Spleen (tissue), 11 donors: ENCODE measurements around the gene DEFB108B. TPM values are rescaled to one million over a fixed set of nuclear protein-coding genes. Genes with fewer than 3 reads are reported as not detected.
"Not testable (repeated sequence)": the region's sequence is repeated elsewhere in the genome, so short reads cannot be mapped to it uniquely, and the experiment has no call there.

Experiments used
- DNase-seq: peaks from one replicate; pipeline ENCODE4 v3.0.0-alpha.2; 2020
- H3K27ac ChIP-seq, 8 donors: fragments of 200-600 bp; sonication (generic) in 7 of 8; 1 replicate in 4 of 8; 2 replicates in 4 of 8; pipeline versions ENCODE4 v1.5.0 to v1.8.0; 2016 to 2021; ENCODE audit warnings: inconsistent platforms in 4 of 8, mild to moderate bottlenecking in 4 of 8, moderate library complexity in 1 of 8
- H3K27me3 ChIP-seq, 7 donors: fragments of 200-600 bp; sonication (generic) in 6 of 7; replicated peaks in 1 of 7; 1 replicate in 4 of 7; 2 replicates in 3 of 7; pipeline versions ENCODE4 v1.5.0 to v1.8.0; 2016 to 2021; ENCODE audit warnings: inconsistent platforms in 3 of 7, mild to moderate bottlenecking in 1 of 7
- H3K36me3 ChIP-seq, 6 donors: fragments of 200-600 bp; sonication (generic) in 5 of 6; 1 replicate in 4 of 6; 2 replicates in 2 of 6; pipeline versions ENCODE4 v1.5.0 to v1.8.0; 2016 to 2021; ENCODE audit warnings: inconsistent platforms in 2 of 6
- H3K4me1 ChIP-seq, 6 donors: fragments of 200-600 bp; sonication (generic) in 5 of 6; 1 replicate in 3 of 6; 2 replicates in 3 of 6; pipeline versions ENCODE4 v1.5.0 to v1.8.0; 2016 to 2021; ENCODE audit warnings: inconsistent platforms in 3 of 6
- H3K4me3 ChIP-seq, 8 donors: fragments of 200-600 bp; sonication (generic) in 7 of 8; 1 replicate in 4 of 8; 2 replicates in 4 of 8; pipeline versions ENCODE4 v1.5.0 to v1.8.0; 2016 to 2021; ENCODE audit warnings: inconsistent platforms in 4 of 8, mild to moderate bottlenecking in 4 of 8, moderate library complexity in 2 of 8
- H3K9me3 ChIP-seq, 8 donors: fragments of 200-600 bp; sonication (generic) in 7 of 8; 1 replicate in 4 of 8; 2 replicates in 4 of 8; pipeline versions ENCODE4 v1.5.0 to v1.8.0; 2016 to 2021; ENCODE audit warnings: inconsistent platforms in 4 of 8
- POLR2AphosphoS5 ChIP-seq, 3 donors: sonication (generic); formaldehyde crosslinking; IDR thresholded peaks; one replicate each; pipeline ENCODE4 v1.5.1; 2017; ENCODE audit warnings: antibody characterized with exemption in 3 of 3
- WGBS, 5 donors: extraction: QIAGEN DNeasy Blood & Tissue Kit in 3 of 5; methylation state at CpG; one replicate each; pipeline versions ENCODE4 v1.1.5 to v1.1.7; 2013 to 2018; 5-methylcytosine and 5-hydroxymethylcytosine counted together
- intact Hi-C: fragments of 100-400 bp; cut with DNase I; formaldehyde crosslinking; loops from one replicate; pipeline ENCODE4 v1.15.0; 2023; ENCODE audit warnings: low total_unique reads
- polyA plus RNA-seq, 3 donors: library from polyadenylated mRNA; stranded (reverse); fragments of 200-250 nt; gene quantifications; one replicate each; pipeline ENCODE4 v1.2.1, GENCODE V29; 2013
- total RNA-seq, 7 donors: library from RNA; depleted of rRNA in 3 of 7; stranded (reverse); fragments of >200 nt in 3 of 7; fragmentation: NEBNext Ultra II Directional in 4 of 7; extraction: Animal tissue kit (Norgen Biotek cat#: 25700) in 4 of 7; gene quantifications; one replicate each; pipeline versions ENCODE4 v1.1.0 to v1.2.1, GENCODE V29; 2016 to 2021
- TF ChIP-seq, protein P1 (sequence below), 11 experiments: fragments of 200-600 bp in 7 of 11; fragments of 450-650 bp in 4 of 11; sonication (generic) in 4 of 11; IDR thresholded peaks in 8 of 11; conservative IDR thresholded peaks in 3 of 11; 1 replicate in 7 of 11; 2 replicates in 4 of 11; pipeline versions ENCODE4 v1.4.0 to v1.8.0; 2016 to 2021; ENCODE audit warnings: antibody characterized with exemption in 11 of 11, inconsistent platforms in 4 of 11, mild to moderate bottlenecking in 1 of 11
- donor health status: healthy with polysubstance abuse.
- donor health status: DM: no; HTN: no; CAD: no; lungs with moderate emphysema.
- donor health status: DM: no; HTN: no; CAD: no.
- donor health status: Bipolar disorder and iron deficiency.
- donor health status: healthy.
- donor health status: DM: no; HTN: no; CAD: no.
- donor health status: DM: yes; HTN: yes; CAD: no.

The DEFB108B gene
- total and polyA plus RNA-seq, 10 donors = not detected

DNA sequence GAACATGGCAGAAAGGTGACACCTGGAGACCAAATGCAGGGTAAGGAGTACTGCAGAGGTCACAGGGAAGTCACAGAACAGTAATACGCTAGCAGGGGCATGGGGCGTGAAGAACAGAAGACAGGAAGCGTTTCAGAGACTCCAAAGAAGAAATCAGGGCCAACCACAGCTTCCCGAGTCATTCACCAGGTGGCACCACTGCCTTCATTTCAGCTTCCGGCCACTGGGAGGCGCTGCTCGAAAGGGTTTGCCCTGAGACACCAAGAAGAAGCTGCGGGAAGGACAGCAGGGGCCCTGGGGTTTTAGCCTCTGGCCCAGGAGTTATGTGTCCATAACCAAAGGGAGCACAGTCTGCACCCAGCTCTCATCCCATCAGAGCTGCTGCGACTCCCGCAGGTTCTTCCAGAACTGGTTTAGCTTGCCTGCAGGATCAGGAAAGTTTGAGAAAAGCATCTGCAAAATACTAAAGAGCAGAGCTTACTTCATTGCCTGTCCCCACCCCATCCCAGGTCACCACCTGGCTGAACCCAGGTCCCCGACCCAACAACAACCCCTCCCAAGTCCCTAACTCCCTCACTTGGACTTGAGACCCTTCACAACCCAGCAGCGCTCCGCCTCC lies 32.6 kb upstream of the DEFB108B start:
- intact Hi-C loops, H3K27ac ChIP-seq, H3K9me3 ChIP-seq, H3K4me3 ChIP-seq, H3K36me3 ChIP-seq, H3K27me3 ChIP-seq: not testable (repeated sequence)
- TF ChIP-seq, protein P1, sequence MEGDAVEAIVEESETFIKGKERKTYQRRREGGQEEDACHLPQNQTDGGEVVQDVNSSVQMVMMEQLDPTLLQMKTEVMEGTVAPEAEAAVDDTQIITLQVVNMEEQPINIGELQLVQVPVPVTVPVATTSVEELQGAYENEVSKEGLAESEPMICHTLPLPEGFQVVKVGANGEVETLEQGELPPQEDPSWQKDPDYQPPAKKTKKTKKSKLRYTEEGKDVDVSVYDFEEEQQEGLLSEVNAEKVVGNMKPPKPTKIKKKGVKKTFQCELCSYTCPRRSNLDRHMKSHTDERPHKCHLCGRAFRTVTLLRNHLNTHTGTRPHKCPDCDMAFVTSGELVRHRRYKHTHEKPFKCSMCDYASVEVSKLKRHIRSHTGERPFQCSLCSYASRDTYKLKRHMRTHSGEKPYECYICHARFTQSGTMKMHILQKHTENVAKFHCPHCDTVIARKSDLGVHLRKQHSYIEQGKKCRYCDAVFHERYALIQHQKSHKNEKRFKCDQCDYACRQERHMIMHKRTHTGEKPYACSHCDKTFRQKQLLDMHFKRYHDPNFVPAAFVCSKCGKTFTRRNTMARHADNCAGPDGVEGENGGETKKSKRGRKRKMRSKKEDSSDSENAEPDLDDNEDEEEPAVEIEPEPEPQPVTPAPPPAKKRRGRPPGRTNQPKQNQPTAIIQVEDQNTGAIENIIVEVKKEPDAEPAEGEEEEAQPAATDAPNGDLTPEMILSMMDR (IDR thresholded peaks at IDR 0.05 in 8 of 11, conservative IDR thresholded peaks at IDR 0.05 in 3 of 11) = peak; percentile 60 to 90 (median 80)
- peak in 2 of 3 donors; percentile 34 to 35 for TF ChIP-seq POLR2AphosphoS5 (IDR thresholded peaks at IDR 0.05)
- DNase-seq = peak; percentile 93
- H3K4me1 ChIP-seq = peaks cover 0 to 10% (median 3%) of the 10 kb centered on the region in 6 donors
- 32 to 40% (median 38%) methylated on average over 11 to 13 of the region's 13 CpGs for WGBS, 5 donors

DNA sequence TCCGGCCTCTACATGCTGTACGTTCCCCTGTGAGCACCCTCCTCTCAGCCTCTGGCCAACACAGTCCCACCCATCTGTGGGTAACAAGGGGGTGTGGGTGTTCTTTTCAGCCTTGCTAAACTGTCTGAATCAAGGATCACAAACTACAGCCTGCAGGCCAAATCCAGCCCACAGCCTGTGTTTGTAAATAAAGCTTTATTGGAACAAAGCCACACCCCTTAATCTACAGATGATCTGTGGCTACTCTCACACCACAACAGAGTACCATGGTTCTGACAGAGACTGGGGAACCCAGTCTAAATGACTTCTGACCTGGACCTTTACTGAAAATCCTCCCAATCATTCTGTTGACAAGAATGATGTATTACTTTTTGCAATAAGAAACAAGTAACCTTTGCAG lies 32.0 kb upstream of the DEFB108B start:
- DNase-seq, H3K4me3 ChIP-seq, H3K9me3 ChIP-seq, H3K27ac ChIP-seq, H3K36me3 ChIP-seq, H3K27me3 ChIP-seq, intact Hi-C loops: not testable (repeated sequence)
- H3K4me1 ChIP-seq = peaks cover 0 to 10% (median 3%) of the 10 kb centered on the region in 6 donors
- 78 to 100% (median 96%) methylated on average over 2 of the region's 2 CpGs; no CpG with 5 or more reads in 2 of the 5 donors for WGBS, 5 donors

DNA sequence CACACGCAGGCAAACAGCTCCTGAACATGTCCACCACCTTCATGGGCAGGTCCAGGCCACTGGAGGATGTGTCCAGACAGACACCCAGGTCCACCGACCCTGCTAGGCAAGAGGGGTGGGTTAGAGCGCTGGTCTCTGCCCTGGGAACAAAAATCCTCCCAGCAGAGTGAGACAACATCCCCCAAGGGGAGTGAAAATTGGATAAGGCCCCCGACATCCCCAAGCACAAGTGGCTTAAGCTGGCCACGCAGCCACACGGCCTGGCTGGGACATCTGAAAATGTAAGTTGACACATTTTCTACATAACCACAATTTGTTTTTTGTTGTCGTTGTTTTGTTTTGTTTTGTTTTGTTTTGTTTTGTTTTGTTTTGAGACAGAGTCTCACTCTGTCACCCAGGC lies 30.1 kb upstream of the DEFB108B start:
- H3K27ac ChIP-seq, H3K36me3 ChIP-seq, DNase-seq, H3K9me3 ChIP-seq, H3K4me3 ChIP-seq, H3K27me3 ChIP-seq, intact Hi-C loops: not testable (repeated sequence)
- H3K4me1 ChIP-seq = peaks cover 0 to 10% (median 3%) of the 10 kb centered on the region in 6 donors
- 79 to 91% (median 87%) methylated on average over 7 of the region's 7 CpGs for WGBS, 5 donors

DNA sequence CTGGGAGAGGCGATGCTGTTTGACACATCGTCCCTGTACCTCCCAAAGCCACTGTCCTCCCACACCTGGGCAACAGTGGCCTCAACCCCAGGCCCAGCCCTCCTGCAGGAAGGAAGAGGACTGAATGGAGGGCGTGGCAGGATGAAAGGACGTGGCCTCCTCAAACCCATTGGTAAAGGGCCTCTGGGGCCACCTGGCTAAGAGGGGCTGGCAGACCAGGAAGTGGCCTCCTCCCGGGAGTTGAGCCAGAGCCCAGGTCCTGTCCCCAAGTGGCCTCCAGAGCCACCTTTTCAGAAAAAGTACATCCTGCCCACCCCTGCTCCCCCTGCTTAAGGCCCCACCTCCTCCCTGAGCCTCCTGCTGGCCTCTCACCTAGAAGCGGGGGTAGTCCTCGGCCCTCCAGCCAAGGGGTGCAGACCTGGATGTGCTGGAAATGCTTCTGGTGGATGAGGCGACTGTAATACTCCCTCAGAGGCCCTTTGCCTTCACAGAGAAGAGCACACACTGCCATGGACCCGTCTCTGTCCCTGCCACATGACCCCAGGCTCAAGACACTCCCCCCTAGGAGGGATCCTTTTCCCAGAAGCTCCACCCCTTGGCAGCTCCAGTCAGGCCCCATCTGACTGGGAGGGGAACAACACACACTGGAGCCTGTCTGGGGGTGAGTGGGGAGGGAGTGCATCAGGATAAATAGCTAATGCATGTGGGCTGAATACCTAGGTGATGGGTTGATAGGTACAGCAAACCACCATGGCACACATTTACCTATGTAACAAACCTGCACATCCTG lies 28.6 kb upstream of the DEFB108B start:
- H3K27ac ChIP-seq, intact Hi-C loops, H3K9me3 ChIP-seq, H3K4me3 ChIP-seq, H3K36me3 ChIP-seq, H3K27me3 ChIP-seq: not testable (repeated sequence)
- peak; percentile 62 for DNase-seq
- 44 to 73% (median 63%) methylated on average over 6 to 9 of the region's 9 CpGs for WGBS, 5 donors
- H3K4me1 ChIP-seq = peaks cover 0 to 10% (median 3%) of the 10 kb centered on the region in 6 donors

DNA sequence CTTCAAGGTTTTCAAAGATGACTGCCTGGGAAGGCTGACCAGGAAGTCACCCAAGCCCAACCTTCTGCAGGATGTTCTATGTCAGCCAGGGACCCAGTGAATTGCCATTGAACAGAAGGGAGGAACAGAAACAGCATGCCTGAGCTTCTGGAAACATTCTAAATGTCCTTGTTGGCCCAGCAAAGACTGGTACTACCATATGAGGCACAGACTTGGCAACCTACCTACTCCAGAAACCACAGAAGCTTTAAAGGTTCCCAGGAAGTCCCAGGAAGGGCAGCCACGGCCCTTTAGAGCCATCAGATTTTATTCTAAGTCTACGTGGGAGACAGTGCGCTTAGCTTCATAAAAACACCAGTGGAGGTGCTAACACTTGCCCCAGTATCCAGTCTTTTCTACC lies 20.5 kb upstream of the DEFB108B start:
- intact Hi-C loops, H3K9me3 ChIP-seq, H3K4me1 ChIP-seq, H3K36me3 ChIP-seq, H3K27ac ChIP-seq, H3K27me3 ChIP-seq, DNase-seq, H3K4me3 ChIP-seq: not testable (repeated sequence)
- WGBS, 5 donors = 80 to 89% (median 84%) methylated on average over 3 of the region's 3 CpGs

DNA sequence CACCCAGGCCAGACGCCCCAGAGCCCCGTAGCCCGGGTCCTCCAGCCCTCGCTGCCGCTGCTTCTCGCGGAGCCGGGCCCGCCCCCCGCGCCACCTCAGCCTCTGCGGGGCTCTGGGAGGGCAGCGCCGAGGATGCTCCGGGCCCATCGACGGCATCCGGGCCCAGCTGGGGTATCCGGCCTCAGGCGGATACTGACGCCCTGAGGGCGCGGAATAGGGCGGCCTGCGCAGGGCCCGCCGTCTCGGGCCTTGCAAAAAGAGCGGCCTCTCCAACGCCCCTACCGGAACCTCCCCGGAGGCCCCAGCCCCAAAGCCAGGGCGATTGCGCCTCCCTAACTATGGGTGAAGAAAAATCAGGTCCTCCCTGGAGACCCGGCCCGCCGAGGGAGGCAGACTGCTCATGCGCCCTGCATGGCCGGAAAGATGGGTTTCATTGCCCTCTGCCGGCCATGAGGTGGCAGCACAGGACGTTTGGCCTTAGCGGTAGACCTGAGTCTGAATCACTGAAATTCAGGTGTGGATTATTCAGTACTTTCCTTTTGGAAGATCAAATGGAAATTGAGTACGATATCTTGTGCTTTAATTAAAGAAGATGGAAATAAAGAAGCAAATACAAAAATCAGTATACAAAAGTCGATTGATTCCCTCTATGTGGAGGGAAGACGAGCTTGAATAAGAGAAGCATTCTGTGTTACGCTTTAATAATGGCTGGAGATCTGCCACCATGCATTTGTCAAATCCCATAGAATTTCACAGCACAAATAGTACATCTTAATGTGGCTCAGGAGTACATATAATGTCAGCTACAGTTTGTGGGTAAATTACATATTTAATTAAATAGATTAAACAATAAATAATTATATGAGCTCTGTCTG lies 19.3 kb upstream of the DEFB108B start:
- peak; percentile 66 to 72 (median 67) for TF ChIP-seq POLR2AphosphoS5 (IDR thresholded peaks at IDR 0.05)
- TF ChIP-seq, protein P1 (IDR thresholded peaks at IDR 0.05 in 8 of 11, conservative IDR thresholded peaks at IDR 0.05 in 3 of 11) = peak; percentile 71 to 92 (median 85)
- H3K4me1 ChIP-seq, H3K27me3 ChIP-seq, intact Hi-C loops, H3K36me3 ChIP-seq, H3K9me3 ChIP-seq: not testable (repeated sequence)
- Histone ChIP-seq H3K27ac (peak overlapping the region; percentile 58 to 86 (median 72)), H3K4me3 (peak overlapping the region; percentile 25 to 71 (median 42))
- peak; percentile 94 for DNase-seq
- WGBS, 5 donors = 4 to 11% (median 5%) methylated on average over 18 to 46 of the region's 46 CpGs

DNA sequence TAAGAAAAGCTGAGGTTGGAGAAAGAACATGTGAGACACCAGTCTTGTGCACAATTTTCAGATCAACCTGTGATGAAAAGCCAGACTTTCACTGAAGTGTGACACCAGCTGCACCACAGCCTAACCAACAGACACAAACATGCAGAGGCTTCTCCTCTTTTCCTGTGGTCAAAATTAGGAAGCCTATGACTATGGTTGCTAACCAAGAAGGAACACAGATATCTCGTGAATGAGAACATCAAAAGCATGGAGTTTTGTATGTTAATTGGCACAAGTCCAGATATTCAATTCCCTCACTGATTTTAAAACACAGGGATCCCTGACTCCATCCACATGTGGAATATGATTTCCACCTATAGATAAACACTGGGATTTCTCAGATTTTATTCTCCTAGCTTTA lies 11.5 kb upstream of the DEFB108B start:
- intact Hi-C loops, H3K27ac ChIP-seq, H3K9me3 ChIP-seq, DNase-seq, H3K4me1 ChIP-seq, H3K27me3 ChIP-seq, H3K36me3 ChIP-seq, H3K4me3 ChIP-seq: not testable (repeated sequence)
- 0 to 31% (median 14%) methylated on average over 1 of the region's 1 CpG for WGBS, 5 donors

DNA sequence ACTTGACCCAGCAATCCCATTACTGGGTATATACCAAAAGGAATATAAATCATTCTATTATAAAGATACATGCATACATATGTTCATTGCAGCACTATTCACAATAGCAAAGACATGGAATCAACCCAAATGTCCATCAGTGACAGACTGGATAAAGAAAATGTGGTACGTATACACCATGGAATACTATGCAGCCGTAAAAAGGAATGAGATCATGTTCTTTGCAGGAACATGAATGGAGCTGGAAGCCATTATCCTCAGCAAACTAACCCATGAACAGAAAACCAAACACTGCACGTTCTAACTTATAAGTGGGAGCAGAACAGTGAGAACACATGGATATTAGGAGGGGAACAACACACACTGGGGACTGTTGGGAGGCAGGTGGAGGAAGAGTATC lies 3.8 kb upstream of the DEFB108B start:
- H3K27ac ChIP-seq, H3K27me3 ChIP-seq, H3K4me3 ChIP-seq, H3K9me3 ChIP-seq, DNase-seq, intact Hi-C loops, H3K4me1 ChIP-seq, H3K36me3 ChIP-seq: not testable (repeated sequence)
- WGBS, 5 donors = 90 to 99% (median 97%) methylated on average over 3 of the region's 3 CpGs
